Right lobe of liver (tissue), 4 donors: ENCODE data around the gene CALML3.

Source experiments
- POLR2A ChIP-seq: fragments of 450-650 bp; IDR thresholded peaks from one replicate; pipeline ENCODE4 v1.6.1; 2017; ENCODE audit warnings: antibody characterized with exemption, mild to moderate bottlenecking
- TF ChIP-seq, protein P1 (sequence below), 4 donors: fragments of 200-600 bp in 3 of 4; fragments of 450-650 bp in 1 of 4; IDR thresholded peaks; one replicate each; pipeline versions ENCODE4 v1.5.1 to v1.8.0; 2016 to 2022; ENCODE audit warnings: antibody characterized with exemption in 4 of 4, mild to moderate bottlenecking in 2 of 4
- donor health status: DM: no; HTN: no; CAD: no.
- donor health status: DM: no; HTN: no; CAD: no.
- donor health status: DM: no; HTN: yes; CAD: no.

DNA sequence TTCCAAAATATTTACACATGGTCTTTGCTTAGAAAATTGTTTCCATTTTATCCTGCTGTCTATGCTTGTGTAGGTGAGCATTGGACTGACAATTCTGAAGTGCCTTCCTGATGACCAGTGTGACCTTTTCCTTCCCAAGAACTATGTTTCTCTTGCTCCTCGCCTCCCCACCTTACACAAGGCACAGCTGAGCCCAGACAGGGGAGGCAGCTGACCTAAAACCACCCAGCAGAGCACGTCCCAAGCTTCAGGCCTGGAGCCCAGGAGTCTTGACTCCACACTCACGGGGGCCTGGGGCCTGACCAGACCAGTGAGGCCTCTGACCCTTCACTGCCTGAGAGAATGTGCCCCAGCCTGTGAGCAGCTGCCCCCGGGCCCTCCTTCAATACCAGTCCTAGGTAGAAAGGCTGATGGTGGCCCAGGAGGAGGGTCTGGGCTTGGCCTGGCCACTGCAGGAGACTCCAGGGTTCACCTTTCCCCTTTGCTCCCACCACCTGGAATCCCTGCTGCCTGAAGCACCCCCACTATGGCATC, 32.4 kb upstream of the CALML3 start:
- TF ChIP-seq, protein P1, sequence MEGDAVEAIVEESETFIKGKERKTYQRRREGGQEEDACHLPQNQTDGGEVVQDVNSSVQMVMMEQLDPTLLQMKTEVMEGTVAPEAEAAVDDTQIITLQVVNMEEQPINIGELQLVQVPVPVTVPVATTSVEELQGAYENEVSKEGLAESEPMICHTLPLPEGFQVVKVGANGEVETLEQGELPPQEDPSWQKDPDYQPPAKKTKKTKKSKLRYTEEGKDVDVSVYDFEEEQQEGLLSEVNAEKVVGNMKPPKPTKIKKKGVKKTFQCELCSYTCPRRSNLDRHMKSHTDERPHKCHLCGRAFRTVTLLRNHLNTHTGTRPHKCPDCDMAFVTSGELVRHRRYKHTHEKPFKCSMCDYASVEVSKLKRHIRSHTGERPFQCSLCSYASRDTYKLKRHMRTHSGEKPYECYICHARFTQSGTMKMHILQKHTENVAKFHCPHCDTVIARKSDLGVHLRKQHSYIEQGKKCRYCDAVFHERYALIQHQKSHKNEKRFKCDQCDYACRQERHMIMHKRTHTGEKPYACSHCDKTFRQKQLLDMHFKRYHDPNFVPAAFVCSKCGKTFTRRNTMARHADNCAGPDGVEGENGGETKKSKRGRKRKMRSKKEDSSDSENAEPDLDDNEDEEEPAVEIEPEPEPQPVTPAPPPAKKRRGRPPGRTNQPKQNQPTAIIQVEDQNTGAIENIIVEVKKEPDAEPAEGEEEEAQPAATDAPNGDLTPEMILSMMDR (IDR thresholded peaks at IDR 0.05), result no peak
- TF ChIP-seq POLR2A, result no peak
